ENCODE results near the gene PSAPL1.

PSAPL1 gene, protein sequence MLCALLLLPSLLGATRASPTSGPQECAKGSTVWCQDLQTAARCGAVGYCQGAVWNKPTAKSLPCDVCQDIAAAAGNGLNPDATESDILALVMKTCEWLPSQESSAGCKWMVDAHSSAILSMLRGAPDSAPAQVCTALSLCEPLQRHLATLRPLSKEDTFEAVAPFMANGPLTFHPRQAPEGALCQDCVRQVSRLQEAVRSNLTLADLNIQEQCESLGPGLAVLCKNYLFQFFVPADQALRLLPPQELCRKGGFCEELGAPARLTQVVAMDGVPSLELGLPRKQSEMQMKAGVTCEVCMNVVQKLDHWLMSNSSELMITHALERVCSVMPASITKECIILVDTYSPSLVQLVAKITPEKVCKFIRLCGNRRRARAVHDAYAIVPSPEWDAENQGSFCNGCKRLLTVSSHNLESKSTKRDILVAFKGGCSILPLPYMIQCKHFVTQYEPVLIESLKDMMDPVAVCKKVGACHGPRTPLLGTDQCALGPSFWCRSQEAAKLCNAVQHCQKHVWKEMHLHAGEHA

DNA sequence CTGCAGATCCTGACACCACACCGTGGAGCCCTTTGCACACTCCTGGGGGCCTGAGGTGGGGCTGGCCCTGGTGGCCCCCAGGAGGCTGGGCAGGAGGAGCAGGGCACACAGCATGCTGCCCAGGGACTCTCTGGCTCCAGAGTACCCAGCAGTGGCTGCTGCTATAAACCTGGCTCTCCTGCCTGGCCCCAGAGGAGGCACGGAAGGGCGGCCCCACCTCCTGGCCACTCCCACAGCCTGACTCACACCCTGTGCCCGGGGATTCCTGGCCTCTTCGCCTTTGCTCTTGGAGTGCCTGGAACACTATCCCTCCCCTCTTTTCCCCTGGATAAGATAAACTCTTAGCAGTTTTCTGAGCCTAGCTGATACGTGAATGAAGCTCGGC, at the start of gene PSAPL1:
PSAPL1 (minus strand) TSS at position 165 of the 385 bp plus-strand sequence; CDS start at position 114, 51 bp downstream.
- Histone ChIP-seq H3K9ac (ENCODE audit: low read length) (no peak within 1 kb of the TSS), H3K36me3 (ENCODE audit: control insufficient read depth, insufficient read depth, low read length, severe bottlenecking) (no peaks in the 10 kb centered on the region), H3K9me3 (ENCODE audit: control insufficient read depth, low read length) (peaks cover 11% of the 10 kb centered on the region), H3K27me3 (replicated peaks; ENCODE audit: control insufficient read depth, insufficient read depth, low read length) (peaks cover 9% of the 10 kb centered on the region), H3K4me3 (ENCODE audit: low read length) (no peak within 1 kb of the TSS), H3K4me1 (ENCODE audit: control insufficient read depth, insufficient read depth, low read length) (peaks cover 6% of the 10 kb centered on the region)
- peak; percentile 31 for DNase-seq (ENCODE audit: low read depth)

DNA sequence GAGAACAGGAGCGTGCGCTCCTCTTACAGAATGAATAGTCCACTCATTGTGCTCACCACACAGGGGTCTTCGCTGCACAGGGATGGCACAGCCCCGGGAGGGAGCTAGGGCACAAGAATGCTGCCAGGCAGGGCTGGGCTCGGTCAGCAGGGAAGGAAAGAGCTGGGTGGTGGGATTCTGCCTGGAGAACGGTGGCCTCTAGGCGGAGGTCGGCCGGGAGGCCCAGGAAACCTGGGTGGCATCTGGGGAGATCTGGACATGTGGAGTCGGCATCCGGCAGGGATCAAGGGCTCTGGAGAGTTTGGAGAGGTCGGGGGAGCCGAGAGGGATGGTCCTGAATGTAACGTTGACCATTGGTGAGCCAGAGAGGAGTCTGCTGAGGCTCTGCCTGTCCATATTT, 46.5 kb upstream of the PSAPL1 start:
- no peak overlapping the region for H3K4me3 ChIP-seq (ENCODE audit: low read length)
- no peaks in the 10 kb centered on the region for H3K36me3 ChIP-seq (ENCODE audit: control insufficient read depth, insufficient read depth, low read length, severe bottlenecking)
- H3K9ac ChIP-seq (ENCODE audit: low read length): no peak overlapping the region
- no peaks in the 10 kb centered on the region for H3K4me1 ChIP-seq (ENCODE audit: control insufficient read depth, insufficient read depth, low read length)
- DNase-seq (ENCODE audit: low read depth): no peak
- H3K27me3 ChIP-seq (replicated peaks; ENCODE audit: control insufficient read depth, insufficient read depth, low read length): peaks cover 2% of the 10 kb centered on the region
- H3K9me3 ChIP-seq (ENCODE audit: control insufficient read depth, low read length): no peaks in the 10 kb centered on the region

DNA sequence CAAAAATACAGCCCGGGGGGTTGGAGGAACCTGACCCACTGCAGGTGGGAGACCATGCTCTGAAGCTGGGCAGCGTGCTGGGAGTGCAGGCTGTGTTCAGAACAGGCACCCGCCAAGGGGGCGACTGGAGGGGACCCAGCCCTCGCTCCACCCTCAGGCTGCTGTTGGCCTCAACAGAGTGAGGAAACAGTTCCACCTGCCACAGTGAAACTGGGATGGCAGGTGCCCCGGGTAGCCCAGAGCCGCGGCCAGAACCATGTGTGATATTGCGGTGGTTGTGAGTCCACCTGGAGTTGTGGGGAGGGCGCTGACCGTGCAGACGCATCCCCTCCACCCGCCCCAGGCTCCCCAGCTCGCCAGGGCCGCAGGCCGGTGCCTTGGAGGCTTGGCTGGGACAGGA, 45.7 kb upstream of the PSAPL1 start:
- no peaks in the 10 kb centered on the region for H3K4me1 ChIP-seq (ENCODE audit: control insufficient read depth, insufficient read depth, low read length)
- DNase-seq (ENCODE audit: low read depth): no peak
- H3K9ac ChIP-seq (ENCODE audit: low read length): no peak overlapping the region
- no peaks in the 10 kb centered on the region for H3K27me3 ChIP-seq (replicated peaks; ENCODE audit: control insufficient read depth, insufficient read depth, low read length)
- H3K9me3 ChIP-seq (ENCODE audit: control insufficient read depth, low read length): no peaks in the 10 kb centered on the region
- H3K36me3 ChIP-seq (ENCODE audit: control insufficient read depth, insufficient read depth, low read length, severe bottlenecking): no peaks in the 10 kb centered on the region
- no peak overlapping the region for H3K4me3 ChIP-seq (ENCODE audit: low read length)

DNA sequence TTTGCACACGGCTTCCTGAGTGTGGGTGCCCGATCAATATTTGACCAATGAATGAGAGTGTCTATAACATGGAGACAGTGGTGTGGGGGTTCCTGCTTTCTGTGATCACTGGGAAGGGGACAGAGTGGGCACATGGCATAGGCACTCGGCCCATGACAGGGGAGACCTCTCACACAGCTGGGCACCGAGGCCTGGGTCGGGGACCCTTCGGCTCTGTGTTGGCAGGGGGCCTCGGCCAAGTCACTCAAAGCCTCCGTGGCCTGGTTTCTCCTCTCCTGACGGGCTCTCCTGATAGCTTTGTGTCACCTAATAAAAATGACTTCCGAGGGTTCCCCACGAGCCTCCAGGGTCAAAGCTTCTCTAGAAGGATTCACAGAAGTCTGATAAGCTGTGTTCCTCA, 43.9 kb upstream of the PSAPL1 start:
- Histone ChIP-seq H3K4me3 (ENCODE audit: low read length) (no peak overlapping the region), H3K9me3 (ENCODE audit: control insufficient read depth, low read length) (no peaks in the 10 kb centered on the region), H3K9ac (ENCODE audit: low read length) (no peak overlapping the region), H3K27me3 (replicated peaks; ENCODE audit: control insufficient read depth, insufficient read depth, low read length) (peaks cover 7% of the 10 kb centered on the region), H3K4me1 (ENCODE audit: control insufficient read depth, insufficient read depth, low read length) (no peaks in the 10 kb centered on the region), H3K36me3 (ENCODE audit: control insufficient read depth, insufficient read depth, low read length, severe bottlenecking) (no peaks in the 10 kb centered on the region)
- DNase-seq (ENCODE audit: low read depth): no peak

DNA sequence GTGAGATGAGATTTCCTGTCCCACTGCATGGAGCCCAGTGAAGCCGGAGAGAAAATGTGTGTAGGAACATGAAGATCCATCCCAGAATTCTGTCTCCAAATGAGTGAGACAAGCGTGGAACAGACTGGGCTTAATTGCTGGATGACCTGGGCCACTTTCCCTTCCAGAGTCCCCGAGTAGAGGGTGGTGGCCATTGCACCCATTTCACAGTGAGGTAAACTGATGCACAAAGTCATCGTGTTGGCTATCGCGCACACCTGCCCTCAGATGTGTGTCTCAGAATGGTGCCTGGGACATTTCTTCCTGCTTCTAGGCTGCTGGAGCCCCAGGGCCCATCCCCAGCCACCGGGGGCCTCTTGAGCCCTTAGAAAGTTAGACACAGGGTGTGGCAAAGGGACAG, 43.0 kb upstream of the PSAPL1 start:
- Histone ChIP-seq H3K9me3 (ENCODE audit: control insufficient read depth, low read length) (no peaks in the 10 kb centered on the region), H3K36me3 (ENCODE audit: control insufficient read depth, insufficient read depth, low read length, severe bottlenecking) (no peaks in the 10 kb centered on the region), H3K4me3 (ENCODE audit: low read length) (no peak overlapping the region), H3K9ac (ENCODE audit: low read length) (no peak overlapping the region), H3K4me1 (ENCODE audit: control insufficient read depth, insufficient read depth, low read length) (no peaks in the 10 kb centered on the region), H3K27me3 (replicated peaks; ENCODE audit: control insufficient read depth, insufficient read depth, low read length) (peaks cover 13% of the 10 kb centered on the region)
- DNase-seq (ENCODE audit: low read depth): no peak

DNA sequence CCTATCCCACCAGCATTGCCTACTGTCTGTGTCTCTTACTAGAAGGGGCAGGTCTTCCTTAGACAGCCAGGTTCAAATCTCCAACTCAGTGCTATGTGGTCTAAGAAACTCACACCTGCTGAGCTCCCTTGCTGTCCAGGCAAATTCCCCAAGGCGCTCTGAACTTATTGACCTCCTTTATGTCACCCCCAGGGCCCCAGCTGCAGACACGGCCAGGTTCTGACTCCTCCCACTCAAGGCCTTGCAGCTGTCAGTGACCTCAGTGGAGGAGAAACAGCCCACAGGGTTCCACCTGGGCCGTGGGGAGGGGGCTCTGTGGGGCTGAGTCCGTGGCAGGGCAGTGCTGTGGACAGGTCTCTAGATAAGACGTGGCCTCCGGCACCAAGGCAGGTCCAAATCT, 42.1 kb upstream of the PSAPL1 start:
- H3K4me3 ChIP-seq (ENCODE audit: low read length): no peak overlapping the region
- no peak overlapping the region for H3K9ac ChIP-seq (ENCODE audit: low read length)
- H3K36me3 ChIP-seq (ENCODE audit: control insufficient read depth, insufficient read depth, low read length, severe bottlenecking): no peaks in the 10 kb centered on the region
- no peaks in the 10 kb centered on the region for H3K4me1 ChIP-seq (ENCODE audit: control insufficient read depth, insufficient read depth, low read length)
- H3K9me3 ChIP-seq (ENCODE audit: control insufficient read depth, low read length): no peaks in the 10 kb centered on the region
- no peak for DNase-seq (ENCODE audit: low read depth)
- H3K27me3 ChIP-seq (replicated peaks; ENCODE audit: control insufficient read depth, insufficient read depth, low read length): peaks cover 19% of the 10 kb centered on the region

DNA sequence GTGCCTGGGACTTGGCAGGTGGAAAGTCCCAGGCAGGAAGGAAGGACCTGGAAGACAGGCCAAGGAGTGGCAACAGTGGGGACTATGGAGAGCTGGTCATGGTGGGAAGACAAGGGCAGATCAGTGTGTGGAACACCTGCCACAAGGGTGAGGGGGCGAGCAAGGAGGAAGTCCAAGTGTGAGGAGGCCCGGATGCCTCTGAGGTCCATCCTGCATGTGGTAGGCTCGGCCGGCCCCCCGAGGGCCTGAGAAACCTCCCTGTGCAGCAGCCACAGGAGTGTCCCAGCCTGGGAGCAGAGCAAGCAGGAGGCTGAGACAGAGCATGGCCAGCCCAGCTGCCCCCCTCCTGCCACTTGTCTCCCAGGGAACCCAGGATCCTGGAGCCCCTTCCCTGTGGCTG, 40.5 kb upstream of the PSAPL1 start:
- DNase-seq (ENCODE audit: low read depth): no peak
- H3K9me3 ChIP-seq (ENCODE audit: control insufficient read depth, low read length): no peaks in the 10 kb centered on the region
- H3K9ac ChIP-seq (ENCODE audit: low read length): no peak overlapping the region
- H3K27me3 ChIP-seq (replicated peaks; ENCODE audit: control insufficient read depth, insufficient read depth, low read length): peaks cover 20% of the 10 kb centered on the region
- no peak overlapping the region for H3K4me3 ChIP-seq (ENCODE audit: low read length)
- no peaks in the 10 kb centered on the region for H3K36me3 ChIP-seq (ENCODE audit: control insufficient read depth, insufficient read depth, low read length, severe bottlenecking)
- H3K4me1 ChIP-seq (ENCODE audit: control insufficient read depth, insufficient read depth, low read length): no peaks in the 10 kb centered on the region

DNA sequence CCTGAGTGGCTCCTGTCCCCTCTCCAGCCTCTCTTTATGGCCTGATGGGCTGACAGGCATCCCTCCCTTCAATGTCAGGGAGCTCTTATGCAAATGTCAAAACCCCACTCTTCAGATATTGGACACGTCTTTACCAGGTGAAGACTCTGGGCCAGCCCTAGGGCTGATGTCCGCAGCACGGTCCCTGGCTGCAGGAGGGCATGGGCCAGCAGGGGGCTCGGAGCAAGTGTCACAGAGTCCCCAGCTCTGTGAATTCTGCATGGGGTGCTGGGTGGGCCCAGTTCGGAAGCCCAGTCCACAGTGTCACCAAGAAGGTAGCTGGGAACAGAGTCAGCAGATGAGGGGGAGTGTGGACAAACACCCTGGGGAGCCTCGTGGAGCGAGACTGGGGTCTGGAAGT, 39.6 kb upstream of the PSAPL1 start:
- Histone ChIP-seq H3K4me3 (ENCODE audit: low read length) (no peak overlapping the region), H3K36me3 (ENCODE audit: control insufficient read depth, insufficient read depth, low read length, severe bottlenecking) (no peaks in the 10 kb centered on the region), H3K9ac (ENCODE audit: low read length) (no peak overlapping the region), H3K27me3 (replicated peaks; ENCODE audit: control insufficient read depth, insufficient read depth, low read length) (peaks cover 20% of the 10 kb centered on the region), H3K4me1 (ENCODE audit: control insufficient read depth, insufficient read depth, low read length) (no peaks in the 10 kb centered on the region), H3K9me3 (ENCODE audit: control insufficient read depth, low read length) (no peaks in the 10 kb centered on the region)
- no peak for DNase-seq (ENCODE audit: low read depth)

DNA sequence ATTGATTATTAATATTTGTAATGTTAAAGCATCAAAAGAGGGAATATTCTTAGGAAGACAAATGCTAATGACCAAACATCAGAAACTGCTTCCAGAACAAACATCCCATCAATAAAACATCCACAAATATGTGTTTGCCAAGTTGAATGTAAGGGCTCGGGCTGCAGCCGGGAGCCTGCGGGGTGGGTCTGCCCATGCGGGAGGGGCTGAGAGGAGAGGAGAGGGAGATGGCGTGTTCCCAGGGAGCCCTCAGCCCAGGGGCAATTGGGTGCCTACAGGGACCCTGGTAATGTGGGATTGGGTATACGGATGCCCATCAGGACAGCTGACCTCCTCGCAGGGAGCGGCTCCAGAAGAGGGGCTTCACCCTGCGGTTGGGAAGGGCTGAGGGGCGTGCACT, 38.4 kb upstream of the PSAPL1 start:
- Histone ChIP-seq H3K27me3 (replicated peaks; ENCODE audit: control insufficient read depth, insufficient read depth, low read length) (peaks cover 24% of the 10 kb centered on the region), H3K4me1 (ENCODE audit: control insufficient read depth, insufficient read depth, low read length) (no peaks in the 10 kb centered on the region), H3K4me3 (ENCODE audit: low read length) (no peak overlapping the region), H3K9me3 (ENCODE audit: control insufficient read depth, low read length) (peaks cover 2% of the 10 kb centered on the region), H3K36me3 (ENCODE audit: control insufficient read depth, insufficient read depth, low read length, severe bottlenecking) (no peaks in the 10 kb centered on the region), H3K9ac (ENCODE audit: low read length) (no peak overlapping the region)
- DNase-seq (ENCODE audit: low read depth): no peak

DNA sequence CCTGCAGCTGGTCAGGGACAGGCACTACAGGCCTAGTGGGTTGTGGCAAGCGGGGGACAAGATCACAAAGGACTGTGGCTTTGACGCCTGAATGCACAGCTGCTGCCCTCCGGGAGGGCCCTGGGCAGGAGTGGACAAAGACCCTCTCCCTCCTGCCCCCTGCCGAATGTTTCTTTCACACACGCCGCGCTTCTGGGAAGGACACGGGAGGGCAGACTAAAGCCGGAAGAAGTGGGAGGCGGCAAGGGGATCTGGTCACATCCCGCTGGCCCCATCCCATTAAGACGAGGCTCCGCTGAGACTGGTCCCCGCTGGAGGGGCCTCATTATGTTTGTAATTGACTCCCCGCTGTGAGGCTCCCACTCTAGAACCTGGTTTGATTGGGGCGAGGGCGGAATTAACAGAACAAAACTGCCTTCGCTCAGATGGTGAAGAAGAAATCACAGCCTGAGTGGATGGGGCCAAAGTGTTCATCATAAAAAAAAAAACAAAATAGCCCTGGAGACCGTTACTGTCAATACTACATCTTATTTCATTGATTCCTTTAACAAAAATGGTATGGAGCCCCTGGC, 37.8 kb upstream of the PSAPL1 start:
- Histone ChIP-seq H3K27me3 (replicated peaks; ENCODE audit: control insufficient read depth, insufficient read depth, low read length) (peaks cover 24% of the 10 kb centered on the region), H3K36me3 (ENCODE audit: control insufficient read depth, insufficient read depth, low read length, severe bottlenecking) (no peaks in the 10 kb centered on the region), H3K9ac (ENCODE audit: low read length) (no peak overlapping the region), H3K4me3 (ENCODE audit: low read length) (no peak overlapping the region), H3K9me3 (ENCODE audit: control insufficient read depth, low read length) (peaks cover 2% of the 10 kb centered on the region), H3K4me1 (ENCODE audit: control insufficient read depth, insufficient read depth, low read length) (no peaks in the 10 kb centered on the region)
- DNase-seq (ENCODE audit: low read depth): no peak

DNA sequence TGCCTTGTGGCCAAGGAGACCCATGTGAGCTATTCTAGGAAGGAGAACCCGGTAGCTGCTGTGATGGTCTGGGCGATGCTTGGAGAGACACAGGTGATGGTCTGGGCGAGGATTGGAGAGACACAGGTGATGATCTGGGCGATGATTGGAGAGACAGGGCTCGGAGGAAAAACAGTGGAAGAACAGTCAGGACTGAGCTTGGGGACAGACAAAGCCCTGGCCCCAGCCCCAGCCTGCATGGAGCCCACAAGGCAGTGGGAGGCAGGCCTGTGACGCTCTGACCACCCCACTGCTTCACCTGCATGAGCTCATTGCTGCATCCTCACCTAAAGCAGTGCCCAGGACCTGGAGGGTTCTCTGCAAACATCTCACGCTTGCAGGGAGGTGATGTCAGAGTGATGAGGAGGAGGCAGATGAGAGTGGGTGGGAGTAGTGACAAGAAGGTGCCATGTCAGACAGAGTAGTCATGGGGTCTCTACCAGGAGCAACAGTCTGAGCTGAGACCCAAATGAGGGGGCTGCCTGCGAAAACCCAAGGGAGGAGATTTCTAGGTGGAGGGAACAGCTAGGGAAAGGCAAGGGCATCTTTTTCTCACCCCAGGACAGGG, 35.9 kb upstream of the PSAPL1 start:
- Histone ChIP-seq H3K9me3 (ENCODE audit: control insufficient read depth, low read length) (peaks cover 11% of the 10 kb centered on the region), H3K27me3 (replicated peaks; ENCODE audit: control insufficient read depth, insufficient read depth, low read length) (peaks cover 24% of the 10 kb centered on the region), H3K4me3 (ENCODE audit: low read length) (no peak overlapping the region), H3K4me1 (ENCODE audit: control insufficient read depth, insufficient read depth, low read length) (no peaks in the 10 kb centered on the region), H3K36me3 (ENCODE audit: control insufficient read depth, insufficient read depth, low read length, severe bottlenecking) (no peaks in the 10 kb centered on the region), H3K9ac (ENCODE audit: low read length) (no peak overlapping the region)
- no peak for DNase-seq (ENCODE audit: low read depth)
